K562 (cell line): ENCODE measurements around the gene FRAT2. TPM values are rescaled to one million over a fixed set of nuclear protein-coding genes. Genes with fewer than 3 reads are reported as not detected.
A peak's percentile ranks its signal among the peaks of the same experiment; 100 is the strongest.

Experiments
- ATF7 ChIP-seq: fragments of 450-650 bp; IDR thresholded peaks from 2 replicates; pipeline ENCODE4 v1.7.1; 2014; ENCODE audit warnings: mild to moderate bottlenecking, moderate library complexity
- BCOR ChIP-seq: fragments of 450-650 bp; IDR thresholded peaks from 2 replicates; pipeline ENCODE4 v1.6.1; 2016
- BHLHE40 ChIP-seq: IDR thresholded peaks from 2 replicates; pipeline ENCODE4 v1.6.1; 2011; ENCODE audit warnings: low read length, improper control_type of control experiment
- CBX1 ChIP-seq: sonication (generic); IDR thresholded peaks from 2 replicates; pipeline ENCODE4 v1.6.1; 2016; ENCODE audit warnings: antibody characterized with exemption, low read depth, mild to moderate bottlenecking
- GTF3C2 ChIP-seq: IDR thresholded peaks from 3 replicates; pipeline ENCODE4 v1.6.1; 2011; ENCODE audit warnings: borderline replicate concordance, mild to moderate bottlenecking, moderate library complexity; ENCODE audit not compliant: insufficient read length; ENCODE audit errors: extremely low read depth
- KDM5B ChIP-seq: fragments of 200-600 bp; sonication (generic); IDR thresholded peaks from 2 replicates; pipeline ENCODE4 v1.6.1; 2012; ENCODE audit warnings: low read depth, mild to moderate bottlenecking, moderate library complexity, low read length, control low read depth, inconsistent platforms; ENCODE audit not compliant: insufficient replicate concordance
- KHSRP ChIP-seq: fragments of 450-650 bp; IDR thresholded peaks from 2 replicates; pipeline ENCODE4 v1.6.1; 2017
- KLF16 ChIP-seq: IDR thresholded peaks from 2 replicates; pipeline ENCODE4 v1.6.1; 2016; ENCODE audit warnings: antibody characterized with exemption
- NEUROD1 ChIP-seq: fragments of 150-350 bp; IDR thresholded peaks from 2 replicates; pipeline ENCODE4 v1.6.1; 2014; ENCODE audit warnings: borderline replicate concordance, low read length, low read depth; ENCODE audit not compliant: partially characterized antibody
- NFE2L1 ChIP-seq: fragments of 450-650 bp; IDR thresholded peaks from 2 replicates; pipeline ENCODE4 v1.6.1; 2016; ENCODE audit warnings: missing genetic modification characterization, low read depth, mild to moderate bottlenecking, missing compliant biosample characterization, moderate library complexity, borderline replicate concordance
- PCBP1 ChIP-seq: fragments of 200-400 bp; formaldehyde crosslinking; IDR thresholded peaks from 2 replicates; pipeline ENCODE4 v1.6.1; 2018; ENCODE audit warnings: mild to moderate bottlenecking, low read depth, low read length; ENCODE audit not compliant: poor library complexity, severe bottlenecking
- PPARD ChIP-seq: fragments of 250-450 bp; sonication (Bioruptor Pico); IDR thresholded peaks from 2 replicates; pipeline ENCODE4 v1.8.0; 2022; ENCODE audit warnings: inconsistent platforms, mild to moderate bottlenecking, moderate library complexity
- PRDM10 ChIP-seq: fragments of 450-650 bp; IDR thresholded peaks from 2 replicates; pipeline ENCODE4 v1.6.1; 2018; ENCODE audit not compliant: partially characterized antibody
- RBM22 ChIP-seq: fragments of 200-400 bp; formaldehyde crosslinking; IDR thresholded peaks from 2 replicates; pipeline ENCODE4 v1.6.1; 2018; ENCODE audit warnings: low read length, low read depth; ENCODE audit not compliant: poor library complexity, severe bottlenecking
- ZNF23 ChIP-seq: fragments of 250-450 bp; sonication (Bioruptor Pico); IDR thresholded peaks from 2 replicates; pipeline ENCODE4 v1.4.0; 2020; ENCODE audit warnings: mild to moderate bottlenecking
- ZNF77 ChIP-seq: fragments of 250-450 bp; sonication (Bioruptor Pico); IDR thresholded peaks from 2 replicates; pipeline ENCODE4 v1.5.0; 2020
- polyA plus RNA-seq, 8 experiments: library from polyadenylated mRNA; depleted of rRNA in 4 of 8; stranded (reverse) in 5 of 8; unstranded in 3 of 8; fragments of >200 nt; fragmentation: Nextera tagmentation in 2 of 8; fragmentation: Illumina TruSeq in 1 of 8; extraction: Ambion mirVana in 2 of 8; extraction: Trizol in 1 of 8; gene quantifications; 2 replicates each; pipeline versions ENCODE4 v1.2.1 to v1.2.3, GENCODE V29; 2011 to 2014; ENCODE audit warnings: inconsistent platforms in 1 of 8, missing spikeins in 1 of 8
- total RNA-seq, 7 experiments: library from RNA; depleted of rRNA in 6 of 7; stranded (reverse); fragments of >200 nt in 6 of 7; fragmentation: Illumina TruSeq in 2 of 7; extraction: Trizol in 2 of 7; gene quantifications; 2 replicates each; pipeline versions ENCODE4 v1.2.1 to v1.2.3, GENCODE V29; 2011 to 2021; ENCODE audit warnings: low replicate concordance in 1 of 7
- TF ChIP-seq, protein P1 (sequence below), 2 experiments: IDR thresholded peaks; 2 replicates each; pipeline ENCODE4 v1.6.1; 2011; ENCODE audit warnings: borderline replicate concordance in 1 of 2, control low read depth in 1 of 2, low read depth in 1 of 2, low read length in 1 of 2, mild to moderate bottlenecking in 1 of 2, mixed read lengths in 1 of 2, moderate library complexity in 1 of 2; ENCODE audit not compliant: insufficient read depth in 1 of 2, insufficient read length in 1 of 2, poor library complexity in 1 of 2, severe bottlenecking in 1 of 2; ENCODE audit errors: extremely low read depth in 1 of 2

The FRAT2 gene
- total and polyA plus RNA-seq, 9 of the 15 experiments (the other 6 are each of a cell fraction or from before 2014, with no cell fraction given), result 4.3 to 31.7 (median 19.5) TPM

DNA sequence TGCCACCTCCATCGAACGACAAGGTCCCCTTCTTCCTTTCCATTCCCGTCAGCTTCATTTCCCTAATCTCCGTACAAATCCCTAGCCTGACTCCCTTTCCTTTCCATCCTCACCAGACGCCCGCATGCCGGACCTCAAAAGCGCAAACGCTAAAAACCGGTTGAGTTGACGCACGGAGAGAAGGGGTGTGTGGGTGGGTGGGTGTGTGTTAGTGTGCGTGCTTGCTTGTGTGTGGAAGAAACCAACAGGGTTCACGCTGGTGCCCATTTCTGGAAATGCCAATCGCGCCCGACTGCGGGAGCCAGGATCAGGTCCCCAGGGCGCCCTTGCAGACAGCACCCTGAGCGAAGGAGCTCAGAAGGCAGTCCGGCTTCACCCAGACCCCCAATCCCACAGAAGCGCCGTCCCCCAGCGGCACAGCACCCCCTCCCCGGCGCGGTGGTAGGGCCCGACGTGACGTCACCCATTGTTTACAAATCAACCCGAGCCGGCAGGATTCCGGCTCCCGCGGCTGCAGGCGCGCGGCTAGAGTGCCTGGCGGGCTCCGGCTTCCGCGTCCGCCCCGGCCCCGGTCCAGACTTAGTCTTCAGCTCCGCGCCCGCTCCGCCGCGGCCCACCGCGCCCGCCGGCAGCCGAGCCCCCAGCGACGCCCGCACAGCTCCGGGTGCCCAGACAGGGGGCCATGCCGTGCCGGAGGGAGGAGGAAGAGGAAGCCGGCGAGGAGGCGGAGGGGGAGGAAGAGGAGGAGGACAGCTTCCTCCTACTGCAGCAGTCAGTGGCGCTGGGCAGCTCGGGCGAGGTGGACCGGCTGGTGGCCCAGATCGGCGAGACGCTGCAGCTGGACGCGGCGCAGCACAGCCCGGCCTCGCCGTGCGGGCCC lies 15.5 kb downstream of the FRAT2 start, which contains the start of gene FRAT1 (continued):
- TF ChIP-seq, protein P1, sequence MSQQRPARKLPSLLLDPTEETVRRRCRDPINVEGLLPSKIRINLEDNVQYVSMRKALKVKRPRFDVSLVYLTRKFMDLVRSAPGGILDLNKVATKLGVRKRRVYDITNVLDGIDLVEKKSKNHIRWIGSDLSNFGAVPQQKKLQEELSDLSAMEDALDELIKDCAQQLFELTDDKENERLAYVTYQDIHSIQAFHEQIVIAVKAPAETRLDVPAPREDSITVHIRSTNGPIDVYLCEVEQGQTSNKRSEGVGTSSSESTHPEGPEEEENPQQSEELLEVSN (IDR thresholded peaks at IDR 0.05; ENCODE audit: borderline replicate concordance in 1 of 2, extremely low read depth in 1 of 2, insufficient read depth in 1 of 2, insufficient read length in 1 of 2, low read depth in 1 of 2, low read length in 1 of 2, poor library complexity in 1 of 2, severe bottlenecking in 1 of 2), result peak in 1 of 2 experiments; percentile 81
- TF ChIP-seq ZNF77 (CRISPR knock-in tag) (no peak), CBX1 (peak; percentile 44; the same call in 1 of the 2 replicates), BHLHE40 (peak; percentile 87), PPARD (CRISPR knock-in tag) (no peak), KLF16 (no peak), ATF7 (peak; percentile 100), RBM22 (peak; percentile 56), NFE2L1 (no peak), KDM5B (peak; percentile 81), NEUROD1 (peak; percentile 38), KHSRP (peak; percentile 72; the same call in 1 of the 2 replicates), GTF3C2 (no peak), ZNF23 (CRISPR knock-in tag) (no peak), PRDM10 (peak; percentile 100), PCBP1 (peak; percentile 77), BCOR (peak; percentile 7; the same call in 1 of the 2 replicates)
